Measurements from ENCODE around the gene ST3GAL2.
A peak's percentile ranks its signal among the peaks of the same experiment; 100 is the strongest.
"Not testable (repeated sequence)": the region's sequence is repeated elsewhere in the genome, so short reads cannot be mapped to it uniquely, and the experiment has no call there.

Gene ST3GAL2

DNA sequence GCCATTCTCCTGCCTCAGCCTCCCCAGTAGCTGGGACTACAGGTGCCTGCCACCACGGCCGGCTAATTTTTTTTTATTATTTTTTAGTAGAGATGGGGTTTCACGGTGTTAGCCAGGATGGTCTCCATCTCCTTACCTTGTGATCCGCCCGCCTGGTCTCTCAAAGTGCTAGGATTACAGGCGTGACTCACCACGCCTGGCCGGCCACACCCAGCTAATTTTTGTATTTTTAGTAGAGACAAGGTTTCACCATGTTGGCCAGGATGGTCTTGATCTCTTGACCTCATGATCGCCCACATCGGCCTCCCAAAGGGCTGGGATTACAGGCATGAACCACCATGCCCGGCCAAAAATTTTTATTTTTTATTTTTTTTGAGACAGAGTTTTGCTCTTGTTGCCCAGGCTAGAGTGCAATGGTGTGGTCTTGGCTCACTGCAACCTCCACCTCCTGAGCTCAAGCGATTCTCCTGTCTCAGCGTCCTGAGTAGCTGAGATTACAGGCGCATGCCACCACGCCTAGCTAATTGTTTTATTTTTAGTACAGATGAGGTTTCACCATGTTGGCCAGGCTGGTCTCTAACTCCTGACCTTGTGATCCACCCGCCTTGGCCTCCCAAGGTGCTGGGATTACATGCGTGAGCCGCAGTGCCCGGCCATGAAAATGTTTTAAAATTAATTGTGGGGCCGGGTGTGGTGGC lies 52.5 kb downstream of the ST3GAL2 start:
- not testable (repeated sequence) for DNase-seq (ENCODE audit: low spot score)

DNA sequence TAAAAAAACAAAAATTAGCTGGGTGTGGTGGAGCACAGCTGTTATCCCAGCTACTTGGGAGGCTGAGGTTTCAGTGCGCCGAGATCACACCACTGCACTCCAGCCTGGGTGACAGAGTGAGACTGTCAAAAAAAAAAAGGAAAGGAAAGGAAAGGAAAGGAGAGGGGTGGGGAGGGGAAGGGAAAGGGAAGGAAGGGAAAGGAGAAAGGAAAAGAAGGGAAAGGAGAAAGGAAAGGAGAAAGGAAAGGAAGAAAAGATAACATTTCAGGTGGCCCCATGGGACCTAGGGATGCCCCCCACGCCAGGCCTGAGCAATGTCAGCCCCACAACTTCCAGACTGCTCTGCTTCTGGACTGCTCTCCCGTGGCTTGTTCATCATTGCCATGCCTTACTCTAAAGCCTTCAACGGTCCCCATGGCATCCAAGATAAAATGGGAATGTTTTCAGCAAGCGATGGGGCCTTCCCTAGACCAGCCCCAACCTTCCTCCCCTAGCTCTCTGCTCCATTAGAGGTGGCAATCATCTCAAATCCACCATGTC lies 55.4 kb downstream of the ST3GAL2 start:
- DNase-seq (ENCODE audit: low spot score): no peak

DNA sequence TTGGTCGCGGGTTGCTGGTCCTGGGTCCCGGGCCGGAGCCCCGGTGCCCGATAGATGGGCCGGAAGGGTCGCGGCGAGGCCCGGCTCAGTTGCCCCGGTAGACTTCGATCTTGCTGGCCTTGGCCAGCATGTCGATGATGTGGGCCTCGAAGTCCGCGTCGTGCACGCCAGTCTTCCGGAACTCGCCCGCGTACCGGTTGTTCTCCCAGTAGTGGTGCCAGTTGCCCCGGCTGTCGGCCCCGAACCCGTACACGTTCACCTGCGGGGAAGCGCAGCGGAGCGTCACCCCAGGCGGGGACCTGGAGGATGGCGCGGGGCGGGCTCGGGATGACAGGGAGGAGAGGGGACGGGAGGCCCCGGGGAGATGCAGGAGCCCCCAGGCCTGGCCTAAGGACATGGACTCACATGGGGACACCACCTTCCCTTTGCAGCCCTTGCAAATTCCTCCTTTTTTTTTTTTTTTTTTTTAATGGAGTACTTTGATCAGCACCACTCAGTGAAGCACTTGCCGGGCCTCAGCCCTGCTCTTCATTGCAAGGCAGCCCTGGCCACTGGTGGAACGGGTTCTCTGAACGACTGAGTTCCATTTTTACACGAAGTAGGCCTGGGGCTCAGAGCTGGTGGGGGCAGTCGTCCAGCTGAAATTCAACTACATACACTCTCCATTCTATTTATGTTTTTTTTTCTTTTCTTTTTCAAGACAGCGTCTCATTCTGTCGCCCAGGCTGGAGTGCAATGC lies 57.1 kb downstream of the ST3GAL2 start:
- DNase-seq (ENCODE audit: low spot score): no peak

DNA sequence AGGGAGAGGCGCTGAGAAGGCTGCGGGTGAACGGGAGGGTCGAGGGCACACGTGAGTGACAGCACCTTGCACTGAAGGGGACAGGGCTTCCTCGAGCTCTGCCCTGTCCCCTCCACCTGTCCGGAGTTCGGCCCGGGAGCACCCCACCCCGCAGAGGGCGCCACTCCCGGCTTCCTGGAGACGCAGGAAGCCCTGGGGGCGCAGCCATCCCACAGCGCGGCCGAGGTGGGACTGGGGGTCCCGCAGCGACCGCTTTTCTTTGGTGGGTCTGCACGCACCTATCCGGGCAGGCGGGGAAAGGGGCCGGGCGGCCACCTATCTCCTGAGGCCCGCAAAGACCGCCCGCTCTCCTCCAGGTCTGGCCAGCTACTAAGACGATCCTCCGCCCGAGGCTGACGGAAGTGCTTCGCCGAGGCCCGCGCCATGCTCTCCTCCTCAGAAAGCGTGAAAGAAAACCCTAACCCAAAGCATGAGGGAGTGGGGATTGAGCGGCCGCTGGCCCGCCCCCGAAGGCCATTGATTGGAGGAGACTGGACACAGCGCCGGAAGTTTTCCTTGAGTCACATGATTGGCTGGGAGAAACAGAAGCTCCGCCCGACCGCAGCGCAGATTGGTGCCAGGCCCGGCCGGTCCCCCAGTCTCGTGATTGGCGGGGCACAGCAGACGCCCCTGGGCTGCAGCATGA lies 57.8 kb downstream of the ST3GAL2 start:
- peak; percentile 96 for DNase-seq (ENCODE audit: low spot score)

DNA sequence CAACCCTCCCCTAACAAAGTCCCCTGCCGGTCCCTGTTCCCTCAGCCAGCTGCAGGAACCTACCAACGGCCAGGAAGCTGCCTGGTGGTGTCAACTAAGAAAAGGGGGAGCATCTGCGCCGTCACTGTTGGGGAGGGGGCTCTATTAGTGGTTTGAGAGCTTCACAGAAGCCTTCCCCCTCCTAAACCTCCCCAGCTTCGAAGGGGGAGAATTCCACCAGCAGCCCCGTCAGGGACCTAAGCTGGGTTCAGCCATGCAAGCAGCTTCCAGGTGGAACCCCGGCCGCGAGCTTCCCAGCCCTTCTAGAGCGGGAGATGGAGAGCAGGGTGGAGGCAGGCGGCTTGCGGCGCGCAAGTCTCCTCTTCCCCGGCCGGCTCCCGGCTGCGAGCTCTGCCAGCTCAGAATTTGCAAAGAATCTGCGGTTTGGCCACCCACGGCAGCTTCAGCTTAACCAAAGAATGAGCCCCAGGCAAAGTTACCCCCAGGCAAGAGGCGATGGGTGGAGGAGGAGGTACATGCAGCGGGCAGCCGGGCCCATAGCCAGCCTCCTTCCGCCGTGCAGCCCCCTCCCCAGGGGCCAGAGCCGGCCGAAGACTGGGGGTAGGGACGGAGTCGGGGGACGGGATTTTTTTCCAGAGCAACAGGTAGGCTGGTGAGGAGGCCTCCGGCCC lies 58.5 kb downstream of the ST3GAL2 start:
- peak; percentile 81 for DNase-seq (ENCODE audit: low spot score)

DNA sequence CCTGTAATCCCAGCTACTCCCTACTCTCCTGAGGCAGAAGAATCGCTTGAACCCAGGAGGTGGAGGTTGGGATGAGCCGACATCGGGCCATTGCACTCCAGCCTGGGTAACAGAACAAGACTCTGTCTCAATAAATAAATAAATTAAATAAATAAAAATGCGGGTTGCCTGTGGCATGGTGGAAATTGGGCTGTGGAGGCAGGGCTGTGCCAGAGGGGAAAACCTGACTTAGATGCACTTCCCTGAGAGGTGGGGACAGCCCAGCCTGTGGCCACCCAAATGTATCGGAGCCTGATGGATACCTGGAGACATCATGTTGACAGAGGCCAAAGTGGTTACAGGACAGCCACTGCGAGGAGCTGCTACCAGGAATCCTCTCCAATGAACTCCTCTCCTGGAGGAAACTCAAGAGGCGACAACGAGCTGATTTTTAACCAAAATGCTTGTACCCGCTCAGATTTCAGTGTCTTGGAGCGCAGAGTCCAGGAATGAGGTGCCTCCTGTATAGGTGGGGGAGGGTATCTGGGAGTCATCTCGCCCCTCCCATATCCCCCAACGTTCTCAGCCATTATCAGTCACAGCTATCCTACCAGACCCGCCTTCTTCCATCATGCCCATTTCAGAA lies 59.9 kb downstream of the ST3GAL2 start:
- no peak for DNase-seq (ENCODE audit: low spot score)

DNA sequence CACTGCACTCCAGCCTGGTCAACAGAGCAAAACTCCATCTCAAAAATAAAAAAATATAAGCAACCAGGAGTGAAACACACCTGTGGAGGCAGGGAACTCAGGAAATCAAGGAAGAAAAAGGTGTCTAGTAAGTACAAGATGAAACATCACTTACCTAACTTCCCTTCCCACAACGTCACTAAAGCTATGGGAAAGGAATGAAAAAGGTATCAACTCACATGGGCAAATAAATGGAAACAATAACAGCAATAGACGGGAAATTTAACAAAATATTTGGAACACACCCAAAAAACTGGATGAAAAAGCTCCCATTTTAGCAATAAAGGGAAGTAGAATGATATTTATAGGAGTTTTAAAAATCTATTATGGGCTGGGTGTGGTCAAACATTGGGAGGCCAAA lies 61.1 kb downstream of the ST3GAL2 start:
- no peak for DNase-seq (ENCODE audit: low spot score)

DNA sequence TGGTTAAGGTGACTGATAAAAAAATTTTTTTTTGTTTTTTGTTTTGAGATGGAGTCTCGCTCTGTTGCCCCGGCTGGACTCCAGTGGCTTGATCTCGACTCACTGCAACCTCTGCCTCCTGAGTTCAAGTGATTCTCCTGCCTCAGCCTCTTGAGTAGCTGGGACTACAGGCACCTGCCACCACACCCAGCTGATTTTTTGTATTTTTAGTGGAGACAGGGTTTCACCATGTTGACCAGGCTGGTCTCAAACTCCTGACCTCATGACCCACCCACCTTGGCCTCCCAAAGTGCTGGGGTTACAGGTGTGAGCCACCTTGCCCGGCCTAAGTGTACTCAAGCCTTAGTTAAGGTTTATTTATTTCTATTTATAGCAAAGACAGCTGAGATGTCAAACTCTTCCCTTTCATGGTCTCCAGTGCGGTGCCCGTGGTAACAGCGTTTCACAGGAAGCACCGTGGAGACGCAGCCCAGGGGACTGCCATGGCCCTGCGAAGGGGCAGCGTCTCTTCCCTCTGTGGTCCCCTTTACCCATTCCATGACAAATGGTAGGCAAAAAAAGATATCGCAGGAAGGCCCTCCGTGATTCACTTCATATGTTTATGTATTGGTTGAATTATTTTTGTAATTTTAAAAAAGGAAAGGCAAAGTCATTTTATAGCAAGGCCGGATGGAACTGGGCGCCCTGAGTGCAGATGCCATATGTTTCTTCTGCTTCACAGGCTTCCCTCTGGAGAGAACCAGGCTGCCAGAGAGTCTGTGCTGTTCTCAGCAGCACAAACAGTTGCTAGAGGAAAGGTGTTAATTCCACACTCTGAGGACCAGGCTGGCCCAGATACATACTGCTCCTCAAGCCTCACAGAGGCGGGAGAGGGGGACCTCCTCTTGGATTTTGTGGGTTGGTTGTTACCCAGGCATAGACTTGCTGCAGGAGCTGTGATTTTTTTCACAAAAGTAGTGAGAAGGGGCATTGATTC lies 63.0 kb downstream of the ST3GAL2 start:
- no peak for DNase-seq (ENCODE audit: low spot score)

DNA sequence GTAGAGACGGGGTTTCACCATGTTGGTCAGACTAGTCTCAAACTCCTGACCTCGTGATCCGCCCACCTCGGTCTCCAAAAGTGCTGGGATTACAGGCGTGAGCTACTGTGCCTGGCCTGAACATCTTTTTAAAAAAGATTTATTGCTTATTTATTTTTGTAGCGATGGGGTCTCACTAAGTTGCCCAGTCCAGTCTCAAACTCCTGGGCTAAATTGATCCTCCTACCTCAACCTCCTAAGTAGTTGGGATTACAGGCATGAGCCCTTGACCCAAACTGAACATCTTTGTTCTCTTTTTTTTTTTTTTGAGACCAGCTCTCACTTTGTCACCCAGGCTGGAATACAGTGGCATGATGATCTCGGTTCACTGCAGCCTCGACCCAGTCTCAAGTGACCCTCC lies 64.7 kb downstream of the ST3GAL2 start:
- DNase-seq (ENCODE audit: low spot score): no peak

DNA sequence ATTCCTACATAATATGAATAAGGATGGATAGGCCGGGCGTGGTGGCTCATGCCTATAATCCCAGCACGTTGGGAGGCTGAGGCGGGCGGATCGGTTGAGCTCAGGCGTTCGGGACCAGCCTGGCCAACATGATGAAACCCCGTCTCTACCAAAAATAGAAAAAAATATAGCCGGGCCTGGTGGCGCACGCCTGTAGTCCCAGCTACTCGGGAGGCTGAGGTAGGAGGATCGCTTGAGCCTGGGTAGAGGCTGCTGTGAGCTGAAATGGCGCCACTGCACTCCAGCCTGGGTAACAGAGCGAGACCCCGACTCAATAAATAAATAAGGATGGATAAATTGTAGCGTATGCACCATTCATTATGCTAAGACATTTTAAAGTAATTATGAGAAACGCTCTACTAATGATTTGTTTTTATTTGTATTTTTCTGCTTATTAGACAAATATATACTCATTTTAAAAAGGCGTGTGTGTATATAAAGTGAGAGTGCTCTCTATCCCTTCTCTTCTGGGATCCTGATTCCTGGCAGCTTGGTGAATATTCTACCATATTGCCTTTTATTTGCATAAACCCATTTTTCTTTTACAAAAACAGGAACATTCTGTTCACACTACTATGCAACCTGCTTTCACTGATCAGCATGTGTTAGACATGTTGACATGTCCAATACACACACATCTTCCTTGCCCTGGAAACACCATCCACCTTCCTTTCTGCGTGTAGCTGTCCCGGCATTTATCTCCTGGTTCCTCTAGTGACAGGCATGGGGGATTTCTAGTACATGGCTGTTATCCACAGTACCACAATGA lies 65.8 kb downstream of the ST3GAL2 start:
- no peak for DNase-seq (ENCODE audit: low spot score)

DNA sequence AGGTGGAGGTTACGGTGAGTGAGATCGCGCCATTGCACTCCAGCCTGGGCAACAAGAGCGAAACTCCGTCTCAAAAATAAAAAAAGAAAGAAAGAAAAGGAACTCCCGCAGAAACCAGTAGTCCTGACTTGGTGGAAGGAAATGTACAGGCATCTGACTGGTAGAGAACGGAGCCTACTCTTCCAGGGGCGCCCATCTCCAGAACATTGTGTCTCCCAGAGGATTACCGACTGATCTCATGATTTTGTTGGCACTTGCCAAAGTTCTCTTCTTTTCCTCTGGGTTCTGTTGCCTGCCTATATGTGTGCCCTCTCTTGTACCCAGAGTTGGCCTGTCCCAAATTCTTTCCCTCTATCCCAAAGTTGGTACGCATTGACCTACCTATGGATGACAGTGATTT lies 68.0 kb downstream of the ST3GAL2 start:
- DNase-seq (ENCODE audit: low spot score): no peak

DNA sequence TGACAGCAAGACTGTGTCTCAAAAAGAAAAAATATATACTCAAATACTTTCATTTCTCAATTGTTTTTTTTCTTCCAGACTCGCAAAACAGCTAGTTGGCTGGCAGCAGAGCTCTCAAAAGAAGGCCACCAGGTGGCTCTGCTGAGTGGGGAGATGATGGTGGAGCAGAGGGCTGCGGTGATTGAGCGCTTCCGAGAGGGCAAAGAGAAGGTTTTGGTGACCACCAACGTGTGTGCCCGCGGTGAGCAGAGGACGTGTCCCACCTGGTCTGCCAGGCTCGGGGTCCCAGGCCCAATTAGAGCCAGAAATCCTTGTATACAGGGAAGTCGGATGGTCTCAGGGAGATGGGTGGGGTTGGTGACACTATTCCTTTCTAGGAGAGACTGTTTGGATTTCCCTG lies 68.8 kb downstream of the ST3GAL2 start:
- not testable (repeated sequence) for DNase-seq (ENCODE audit: low spot score)

DNA sequence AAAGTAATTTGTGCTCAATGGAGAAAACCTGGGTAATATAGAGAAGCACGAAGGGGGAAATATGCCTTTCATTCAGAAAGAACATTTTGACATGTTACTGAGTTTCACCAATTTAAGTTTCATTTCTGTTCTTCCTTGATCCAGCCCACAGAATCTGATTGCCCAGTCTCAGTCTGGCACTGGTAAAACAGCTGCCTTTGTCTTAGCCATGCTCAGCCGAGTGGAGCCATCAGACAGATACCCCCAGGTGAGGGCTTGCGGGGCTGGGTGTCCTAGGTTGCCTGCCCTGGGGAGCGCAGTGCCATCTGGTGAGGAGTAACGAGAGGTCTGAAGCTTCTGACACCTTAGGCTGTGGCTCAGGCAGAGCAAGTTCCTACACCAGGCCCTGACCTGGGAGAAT lies 74.5 kb downstream of the ST3GAL2 start:
- no peak for DNase-seq (ENCODE audit: low spot score)

DNA sequence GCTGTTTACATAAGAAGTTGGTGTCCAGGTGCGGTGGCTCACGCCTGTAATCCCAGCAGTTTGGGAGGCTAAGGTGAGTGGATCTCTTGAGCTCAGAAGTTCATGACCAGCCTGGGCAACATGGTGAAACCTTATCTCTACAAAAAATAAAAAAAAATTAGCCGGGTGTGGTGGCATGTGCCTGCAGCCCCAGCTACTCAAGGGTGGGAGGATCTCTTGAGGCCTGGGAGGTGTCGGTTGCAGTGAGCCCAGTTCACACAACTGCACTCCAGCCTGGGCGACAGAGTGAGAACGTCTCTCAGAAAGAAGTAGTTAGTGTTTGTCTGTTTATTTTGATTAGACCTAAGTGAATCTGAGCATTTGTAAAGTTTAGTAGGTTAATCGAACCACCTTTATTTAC lies 79.3 kb downstream of the ST3GAL2 start:
- DNase-seq (ENCODE audit: low spot score): no peak

DNA sequence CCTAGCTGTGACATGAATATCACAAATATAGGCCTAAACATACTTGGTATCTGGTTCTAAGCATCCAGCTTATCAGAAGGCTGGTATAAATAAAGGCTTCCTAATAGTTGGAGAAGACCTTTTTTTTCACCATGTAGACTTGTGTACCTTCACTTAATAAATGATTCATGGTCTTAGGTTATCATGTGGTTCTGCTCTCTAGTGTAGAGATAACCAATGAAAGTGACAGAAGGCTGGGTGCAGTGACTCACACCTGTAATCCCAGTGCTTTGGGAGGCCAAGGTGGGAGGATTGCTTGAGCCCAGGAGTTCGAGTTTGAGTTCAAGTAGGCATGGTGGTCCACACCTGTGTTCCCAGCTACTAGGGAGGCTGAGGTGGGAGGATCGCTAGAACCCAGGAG lies 89.1 kb downstream of the ST3GAL2 start:
- no peak for DNase-seq (ENCODE audit: low spot score)

DNA sequence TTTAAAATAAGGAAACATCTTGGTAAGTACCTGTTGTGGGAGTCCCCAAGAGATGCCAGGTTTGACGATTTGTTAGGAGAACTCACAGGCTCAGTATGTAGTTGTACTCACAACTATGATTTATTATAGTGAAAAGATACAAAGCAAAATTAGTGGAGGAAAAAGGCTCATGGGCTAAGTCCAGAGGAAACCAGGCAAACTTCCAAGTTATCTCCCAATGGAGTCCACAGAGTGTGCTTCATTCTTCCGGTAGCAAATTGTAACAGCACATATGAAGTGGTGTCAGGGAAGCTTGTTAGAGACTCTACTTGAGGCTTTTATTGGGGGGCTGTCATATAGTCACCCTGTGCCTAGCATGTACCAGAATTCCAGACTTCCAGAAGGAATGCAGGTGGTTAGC lies 89.9 kb downstream of the ST3GAL2 start:
- DNase-seq (ENCODE audit: low spot score): no peak

DNA sequence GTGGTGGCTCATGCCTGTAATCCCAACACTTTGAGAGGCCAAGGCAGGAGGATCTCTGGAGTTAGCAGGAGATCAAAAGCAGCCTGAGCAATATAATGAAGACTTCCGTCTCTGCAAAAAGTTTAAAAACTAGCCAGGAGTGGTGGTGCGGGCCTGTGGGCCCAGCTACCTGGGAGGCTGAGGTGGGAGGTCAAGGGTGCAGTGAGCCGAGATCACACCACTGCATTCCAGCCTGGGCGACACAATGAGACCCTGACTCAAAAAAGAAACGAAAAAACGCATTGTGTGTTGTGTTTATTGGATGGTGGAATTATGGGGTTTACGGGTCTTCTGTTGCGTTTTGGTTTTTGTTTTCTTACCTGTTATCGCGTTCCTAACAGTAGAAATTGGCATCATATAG lies 93.1 kb downstream of the ST3GAL2 start:
- DNase-seq (ENCODE audit: low spot score): no peak

DNA sequence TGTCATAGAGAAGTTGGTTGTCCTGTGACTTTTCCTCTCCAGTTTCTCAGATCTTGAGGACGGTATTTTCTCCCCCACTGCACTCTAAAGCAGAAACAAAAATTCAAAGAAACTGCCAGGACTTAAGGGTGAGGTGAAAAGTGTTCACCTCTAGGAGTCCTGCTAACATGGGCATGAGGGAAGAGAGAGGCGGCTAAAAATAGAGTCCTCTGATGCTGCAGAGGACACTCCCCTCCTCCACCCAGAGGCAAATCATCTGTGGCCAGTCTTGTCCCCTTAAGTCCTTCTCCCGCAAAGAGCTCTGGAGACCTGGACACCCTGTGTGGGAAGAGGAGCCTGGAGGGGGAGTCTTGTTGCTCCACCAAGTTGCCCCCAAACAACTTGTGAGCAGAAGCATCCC lies 96.9 kb downstream of the ST3GAL2 start:
- DNase-seq (ENCODE audit: low spot score): no peak

DNA sequence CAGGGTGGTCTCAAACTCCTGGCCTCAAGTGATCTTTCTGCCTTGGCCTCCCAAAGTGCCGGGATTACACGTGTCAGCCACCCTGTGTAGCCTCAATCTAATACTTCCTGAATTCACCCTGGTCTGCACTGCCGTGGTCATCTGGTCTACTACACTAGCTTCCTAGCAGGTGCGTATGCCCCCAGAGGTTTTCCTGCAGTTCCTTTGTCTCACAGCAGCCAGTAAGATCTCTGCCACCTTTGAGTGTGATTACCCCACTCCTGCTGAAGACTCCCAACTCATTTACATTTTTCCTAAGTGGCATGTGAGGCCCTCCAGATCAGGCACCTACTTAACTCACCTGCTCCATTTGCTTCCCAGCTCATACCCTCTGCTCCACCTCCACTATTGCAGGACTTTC lies 97.3 kb downstream of the ST3GAL2 start:
- no peak for DNase-seq (ENCODE audit: low spot score)

DNA sequence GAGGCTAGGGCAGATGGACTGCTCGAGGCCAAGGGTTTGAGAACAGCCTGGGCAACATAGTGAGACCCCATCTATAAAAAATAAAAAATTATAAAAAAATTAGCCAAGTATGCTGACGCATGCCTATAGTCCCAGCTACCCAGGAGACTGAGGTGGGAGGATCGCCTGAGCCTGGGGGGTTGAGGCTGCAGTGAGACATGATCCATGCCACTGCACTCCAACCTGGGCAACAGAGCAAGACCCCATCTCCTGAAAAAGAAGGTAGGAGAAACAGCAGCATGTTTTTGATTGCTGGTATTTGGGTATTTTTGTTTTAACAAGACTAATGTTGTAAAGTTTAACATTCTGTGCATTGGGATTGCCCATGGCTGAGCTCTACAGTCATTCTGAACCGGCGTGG lies 101.1 kb downstream of the ST3GAL2 start:
- no peak for DNase-seq (ENCODE audit: low spot score)

Data from left forelimb (tissue), 1 donor.